ENCODE results near the gene NCKAP5.

- TF ChIP-seq CTCF (IDR thresholded peaks at IDR 0.05) (no peak), POLR2A (IDR thresholded peaks at IDR 0.05) (no peak), POLR2AphosphoS5 (IDR thresholded peaks at IDR 0.05) (no peak), EP300 (IDR thresholded peaks at IDR 0.05) (no peak)
These were observed 875.4 kb downstream of the NCKAP5 start for GRCh38 chr2:132692816-132693215.

All from upper lobe of left lung (tissue), 4 donors.